ENCODE results near the gene NACC1. TPM values are rescaled to one million over a fixed set of nuclear protein-coding genes. Genes with fewer than 3 reads are reported as not detected.

Gene NACC1
- total RNA-seq, 1 donor from 2014 or later, result 34.7 TPM

DNA sequence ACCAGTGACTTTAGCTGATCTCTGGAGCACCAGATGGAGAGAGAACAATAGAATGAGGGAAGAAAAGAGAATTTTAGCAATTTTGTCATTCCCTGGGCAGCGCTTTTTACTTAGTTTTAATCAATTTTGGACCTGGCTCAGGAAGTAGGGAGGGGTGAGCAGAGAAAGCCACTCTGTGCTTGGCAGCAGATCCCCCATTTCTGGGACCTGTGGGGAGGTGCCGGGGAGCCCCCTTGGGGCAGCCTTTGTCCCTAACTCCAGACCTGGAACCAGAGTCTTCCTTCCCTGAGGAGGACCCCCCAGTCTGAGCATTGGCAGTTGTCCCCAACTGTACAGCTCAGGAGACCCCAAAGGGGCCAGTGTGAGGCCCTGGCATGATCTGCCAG, 25.9 kb upstream of the NACC1 start:
- H3K4me3 Mint-ChIP-seq, result peak overlapping the region; percentile 35
- H3K4me3 ChIP-seq, result no peak overlapping the region
- no peak overlapping the region for H2AFZ ChIP-seq (replicated peaks)
- DNase-seq (ENCODE audit: low spot score), result no peak
- H3K4me1 ChIP-seq, result peaks cover 37% of the 10 kb centered on the region
- TF ChIP-seq EZH2 (IDR thresholded peaks at IDR 0.05), result no peak
- TF ChIP-seq EZH2phosphoT487 (IDR thresholded peaks at IDR 0.05), result no peak
- TF ChIP-seq, protein P1, sequence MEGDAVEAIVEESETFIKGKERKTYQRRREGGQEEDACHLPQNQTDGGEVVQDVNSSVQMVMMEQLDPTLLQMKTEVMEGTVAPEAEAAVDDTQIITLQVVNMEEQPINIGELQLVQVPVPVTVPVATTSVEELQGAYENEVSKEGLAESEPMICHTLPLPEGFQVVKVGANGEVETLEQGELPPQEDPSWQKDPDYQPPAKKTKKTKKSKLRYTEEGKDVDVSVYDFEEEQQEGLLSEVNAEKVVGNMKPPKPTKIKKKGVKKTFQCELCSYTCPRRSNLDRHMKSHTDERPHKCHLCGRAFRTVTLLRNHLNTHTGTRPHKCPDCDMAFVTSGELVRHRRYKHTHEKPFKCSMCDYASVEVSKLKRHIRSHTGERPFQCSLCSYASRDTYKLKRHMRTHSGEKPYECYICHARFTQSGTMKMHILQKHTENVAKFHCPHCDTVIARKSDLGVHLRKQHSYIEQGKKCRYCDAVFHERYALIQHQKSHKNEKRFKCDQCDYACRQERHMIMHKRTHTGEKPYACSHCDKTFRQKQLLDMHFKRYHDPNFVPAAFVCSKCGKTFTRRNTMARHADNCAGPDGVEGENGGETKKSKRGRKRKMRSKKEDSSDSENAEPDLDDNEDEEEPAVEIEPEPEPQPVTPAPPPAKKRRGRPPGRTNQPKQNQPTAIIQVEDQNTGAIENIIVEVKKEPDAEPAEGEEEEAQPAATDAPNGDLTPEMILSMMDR (IDR thresholded peaks at IDR 0.05), result no peak
- H3K27ac Mint-ChIP-seq, result no peak overlapping the region
- H3K79me2 ChIP-seq (ENCODE audit: low read depth), result no peaks in the 10 kb centered on the region
- H3K4me1 Mint-ChIP-seq, result peaks cover 39% of the 10 kb centered on the region
- no peaks in the 10 kb centered on the region for H3K9me3 ChIP-seq (ENCODE audit: low read depth)
- H3K27me3 ChIP-seq, result peaks cover 73% of the 10 kb centered on the region
- H3K9ac ChIP-seq, result no peak overlapping the region
- peaks cover 30% of the 10 kb centered on the region for H3F3A ChIP-seq (ENCODE audit: low read depth)
- peaks cover 9% of the 10 kb centered on the region for H4K20me1 ChIP-seq (ENCODE audit: low read depth)
- H3K27ac ChIP-seq, result no peak overlapping the region
- peak overlapping the region; percentile 58 for H3K4me2 ChIP-seq
- H3K36me3 ChIP-seq, result no peaks in the 10 kb centered on the region
- no peaks in the 10 kb centered on the region for H3K9me3 Mint-ChIP-seq
- peaks cover 42% of the 10 kb centered on the region for H3K27me3 Mint-ChIP-seq (ENCODE audit: insufficient read depth, low read depth)
- no peaks in the 10 kb centered on the region for H3K36me3 Mint-ChIP-seq

DNA sequence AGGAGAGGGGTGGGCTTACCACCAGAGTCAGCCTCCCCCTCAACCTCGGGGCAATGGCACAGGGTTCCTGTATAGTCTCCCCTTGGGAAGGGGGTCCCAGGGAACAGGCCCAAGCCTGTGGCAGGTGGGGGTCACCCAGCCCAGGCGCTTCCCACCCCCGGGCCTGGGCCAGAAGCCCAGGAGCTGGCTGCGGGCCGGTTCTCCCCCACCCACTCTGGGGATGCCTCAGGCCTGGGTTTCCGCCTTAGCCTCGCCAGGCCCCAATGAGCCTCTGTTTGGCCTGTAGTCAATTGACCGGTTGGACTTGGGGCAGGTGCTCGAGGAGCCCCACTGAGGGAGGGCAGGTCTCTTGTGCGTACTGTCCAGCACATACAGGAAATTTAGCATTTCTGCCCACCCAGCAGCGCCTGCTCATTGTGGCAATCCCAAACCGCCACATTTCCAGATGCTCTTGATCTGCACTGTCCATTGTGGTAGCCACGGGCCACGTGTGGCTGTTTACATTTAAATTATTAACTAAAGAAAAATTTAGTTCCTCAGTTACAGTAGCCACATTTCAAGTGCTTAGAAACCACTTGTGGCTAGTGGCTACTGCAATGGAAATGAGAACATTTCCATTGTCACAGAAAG, 25.3 kb upstream of the NACC1 start:
- H3K27me3 ChIP-seq, result peaks cover 79% of the 10 kb centered on the region
- peaks cover 45% of the 10 kb centered on the region for H3K27me3 Mint-ChIP-seq (ENCODE audit: insufficient read depth, low read depth)
- peaks cover 37% of the 10 kb centered on the region for H3K4me1 ChIP-seq

DNA sequence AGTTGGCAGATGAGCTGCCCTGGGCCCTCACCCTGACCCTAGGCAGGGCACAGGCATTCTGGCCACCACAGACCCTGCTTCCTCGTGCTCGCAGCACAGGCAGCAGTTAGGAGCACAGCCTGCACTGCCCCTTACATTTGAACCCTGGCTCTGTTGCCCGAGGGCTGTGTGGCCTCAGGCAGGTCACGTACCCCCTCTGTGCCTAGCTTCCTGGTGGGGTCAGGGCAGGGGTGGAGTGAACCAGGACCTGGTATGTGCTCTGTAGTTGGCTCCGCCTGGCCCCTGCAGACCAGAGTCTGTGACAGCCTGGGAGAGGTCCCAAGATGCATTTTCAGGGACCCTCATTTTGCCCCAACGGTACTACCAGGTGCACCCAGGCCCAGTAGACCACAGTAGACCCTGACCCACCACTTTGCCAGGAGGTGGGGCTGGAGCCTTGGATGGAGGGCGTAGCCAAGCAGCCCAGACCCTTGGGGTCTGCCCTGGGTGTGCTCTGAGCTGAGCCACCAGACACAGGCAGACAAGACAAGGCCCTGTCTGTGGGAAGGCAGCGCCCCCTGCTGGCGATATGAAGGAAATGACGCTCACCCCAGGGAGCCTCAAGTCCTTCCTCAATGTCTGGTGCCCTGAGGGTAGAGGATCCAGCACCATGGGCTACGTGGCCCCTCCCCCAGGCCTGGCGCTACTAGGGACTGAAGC, 24.5 kb upstream of the NACC1 start:
- Mint-ChIP-seq H3K27ac (no peak overlapping the region), H3K4me1 (peaks cover 39% of the 10 kb centered on the region), H3K4me3 (peak overlapping the region; percentile 55), H3K27me3 (ENCODE audit: insufficient read depth, low read depth) (peaks cover 52% of the 10 kb centered on the region), H3K9me3 (no peaks in the 10 kb centered on the region), H3K36me3 (no peaks in the 10 kb centered on the region)
- peaks cover 38% of the 10 kb centered on the region for H3F3A ChIP-seq (ENCODE audit: low read depth)
- no peaks in the 10 kb centered on the region for H3K9me3 ChIP-seq (ENCODE audit: low read depth)
- TF ChIP-seq EZH2phosphoT487 (IDR thresholded peaks at IDR 0.05), result no peak
- TF ChIP-seq, protein P1 (IDR thresholded peaks at IDR 0.05), result peak; percentile 91
- no peak overlapping the region for H3K9ac ChIP-seq
- H3K4me1 ChIP-seq, result peaks cover 37% of the 10 kb centered on the region
- no peak overlapping the region for H3K4me3 ChIP-seq
- peaks cover 87% of the 10 kb centered on the region for H3K27me3 ChIP-seq
- peaks cover 21% of the 10 kb centered on the region for H4K20me1 ChIP-seq (ENCODE audit: low read depth)
- H3K27ac ChIP-seq, result no peak overlapping the region
- no peak overlapping the region for H2AFZ ChIP-seq (replicated peaks)
- no peaks in the 10 kb centered on the region for H3K36me3 ChIP-seq
- peak; percentile 85 for DNase-seq (ENCODE audit: low spot score)
- no peaks in the 10 kb centered on the region for H3K79me2 ChIP-seq (ENCODE audit: low read depth)
- H3K4me2 ChIP-seq, result no peak overlapping the region

More for the DNA sequence above, 25.3 kb upstream of the NACC1 start:
- Histone ChIP-seq H3F3A (ENCODE audit: low read depth) (peaks cover 33% of the 10 kb centered on the region), H3K4me2 (peak overlapping the region; percentile 58), H3K9ac (no peak overlapping the region), H3K36me3 (no peaks in the 10 kb centered on the region), H4K20me1 (ENCODE audit: low read depth) (peaks cover 13% of the 10 kb centered on the region), H3K9me3 (ENCODE audit: low read depth) (no peaks in the 10 kb centered on the region), H3K27ac (no peak overlapping the region), H3K4me3 (no peak overlapping the region), H2AFZ (replicated peaks) (no peak overlapping the region), H3K79me2 (ENCODE audit: low read depth) (no peaks in the 10 kb centered on the region)
- Mint-ChIP-seq H3K4me3 (no peak overlapping the region), H3K27ac (no peak overlapping the region), H3K4me1 (peaks cover 40% of the 10 kb centered on the region), H3K36me3 (no peaks in the 10 kb centered on the region), H3K9me3 (no peaks in the 10 kb centered on the region)
- TF ChIP-seq, protein P1 (IDR thresholded peaks at IDR 0.05), result no peak
- TF ChIP-seq EZH2phosphoT487 (IDR thresholded peaks at IDR 0.05), result no peak
- TF ChIP-seq EZH2 (IDR thresholded peaks at IDR 0.05), result no peak
- DNase-seq (ENCODE audit: low spot score), result no peak

Measured in neural progenitor cell (in vitro differentiated cells).